Activated CD4-positive, alpha-beta T cell treated with anti-CD3 and anti-CD28 coated beads, Interleukin-2, amount 50 U/mL, for 48 hours (primary cell): Measurements from ENCODE around the gene BCS1L.
A peak's percentile ranks its signal among the peaks of the same experiment; 100 is the strongest.

Experiments
- DNase-seq, 2 experiments: peaks; one replicate each; pipeline ENCODE4 v3.0.0-alpha.2; 2020

BCS1L gene

GRCh38 chr2:218659258-218659987 lies at the start of gene BCS1L, which contains the start of gene ZNF142:
BCS1L (plus strand) TSS chr2:218659683; CDS start chr2:218660988, 1,305 bp downstream.
ZNF142 (minus strand) TSS chr2:218659623; CDS start chr2:218656429, 3,194 bp downstream.
- peak; percentile 97 for DNase-seq

GRCh38 chr2:218615868-218616315 lies 43.6 kb upstream of the BCS1L start:
- no peak for DNase-seq

- DNase-seq: no peak
Measured at GRCh38 chr2:218618102-218618860, 41.2 kb upstream of the BCS1L start.

GRCh38 chr2:218621007-218621406 lies 38.5 kb upstream of the BCS1L start:
- no peak for DNase-seq

GRCh38 chr2:218622606-218623365 lies 36.7 kb upstream of the BCS1L start:
- DNase-seq: no peak

GRCh38 chr2:218623366-218623705 lies 36.1 kb upstream of the BCS1L start:
- no peak for DNase-seq

GRCh38 chr2:218626369-218626768 lies 33.1 kb upstream of the BCS1L start:
- no peak for DNase-seq

- no peak for DNase-seq
Measured at GRCh38 chr2:218627939-218628338, 31.5 kb upstream of the BCS1L start.

- DNase-seq: no peak
Measured at GRCh38 chr2:218631837-218632236, 27.6 kb upstream of the BCS1L start.

- DNase-seq: no peak
Measured at GRCh38 chr2:218635719-218636118, 23.8 kb upstream of the BCS1L start.

- no peak for DNase-seq
Measured at GRCh38 chr2:218638372-218638771, 21.1 kb upstream of the BCS1L start.

GRCh38 chr2:218642121-218642656 lies 17.3 kb upstream of the BCS1L start:
- DNase-seq: no peak

GRCh38 chr2:218642786-218643185 lies 16.7 kb upstream of the BCS1L start:
- DNase-seq: no peak

GRCh38 chr2:218643751-218644310 lies 15.7 kb upstream of the BCS1L start:
- no peak for DNase-seq

- no peak for DNase-seq
Measured at GRCh38 chr2:218644721-218645120, 14.8 kb upstream of the BCS1L start.

- DNase-seq: no peak
Measured at GRCh38 chr2:218645126-218645525, 14.4 kb upstream of the BCS1L start.

- DNase-seq: peak; percentile 44 to 59
Measured at GRCh38 chr2:218648088-218648786, 11.2 kb upstream of the BCS1L start.

- no peak for DNase-seq
Measured at GRCh38 chr2:218648787-218649100, 10.7 kb upstream of the BCS1L start.

- DNase-seq: no peak
Measured at GRCh38 chr2:218655751-218656150, 3.7 kb upstream of the BCS1L start.

GRCh38 chr2:218658671-218659257 lies 719 bp upstream of the BCS1L start:
- peak; percentile 48 to 59 for DNase-seq

GRCh38 chr2:218659988-218660358 lies 490 bp downstream of the BCS1L start:
- no peak for DNase-seq

GRCh38 chr2:218662377-218662776 lies 2.9 kb downstream of the BCS1L start:
- DNase-seq: no peak
